Activated T-helper 1 cell treated with anti-CD3 and anti-CD28 coated beads, Interleukin-12 subunit alpha, Interleukin-12 subunit beta, Interleukin-2, Interleukin-4 antibody, amounts not matched to agents 30 ng/mL and 10 ng/mL and 1 ng/mL, durations not matched to agents 14 hours and 24 hours and 36 hours (primary cell): ENCODE measurements around the gene RMRP. TPM values are rescaled to one million over a fixed set of nuclear protein-coding genes. Genes with fewer than 3 reads are reported as not detected.
A peak's percentile ranks its signal among the peaks of the same experiment; 100 is the strongest.

Experiments used
- DNase-seq: peaks from one replicate; pipeline ENCODE4 v3.0.0; 2021; ENCODE audit warnings: low spot score
- H3K27ac Mint-ChIP-seq: one replicate; pipeline ENCODE4 v1.8.0; 2021; ENCODE audit warnings: mild to moderate bottlenecking, mixed read lengths
- H3K27me3 Mint-ChIP-seq: one replicate; pipeline ENCODE4 v1.8.0; 2022; ENCODE audit warnings: mild to moderate bottlenecking, moderate library complexity, mixed read lengths; ENCODE audit not compliant: insufficient read depth
- H3K36me3 Mint-ChIP-seq: one replicate; pipeline ENCODE4 v1.8.0; 2021; ENCODE audit warnings: low read depth, mixed read lengths
- H3K4me1 Mint-ChIP-seq: one replicate; pipeline ENCODE4 v1.8.0; 2021; ENCODE audit warnings: low read depth, mixed read lengths
- H3K4me3 Mint-ChIP-seq: one replicate; pipeline ENCODE4 v1.8.0; 2021; ENCODE audit warnings: mild to moderate bottlenecking, moderate library complexity, mixed read lengths
- H3K9me3 Mint-ChIP-seq: one replicate; pipeline ENCODE4 v1.8.0; 2021; ENCODE audit warnings: mixed read lengths
- intact Hi-C: fragments of 100-400 bp; cut with micrococcal nuclease; formaldehyde crosslinking; loops from one replicate; pipeline ENCODE4 v1.15.1; 2024
- total RNA-seq: library from RNA; stranded (reverse); gene quantifications from 2 replicates; pipeline ENCODE4 v1.2.3, GENCODE V29; 2022

The RMRP gene
- total RNA-seq, 1 donor from 2014 or later: 5,317 TPM

GRCh38 chr9:35683323-35683722, 25.5 kb upstream of the RMRP start:
- no peak for DNase-seq
- Mint-ChIP-seq H3K9me3 (no peaks in the 10 kb centered on the region), H3K36me3 (no peaks in the 10 kb centered on the region), H3K4me1 (peaks cover 5% of the 10 kb centered on the region), H3K4me3 (no peak overlapping the region), H3K27ac (no peak overlapping the region), H3K27me3 (peaks cover 8% of the 10 kb centered on the region)
- intact Hi-C loops: no loop called here

- no peaks in the 10 kb centered on the region for H3K4me1 Mint-ChIP-seq
- H3K27me3 Mint-ChIP-seq: peaks cover 8% of the 10 kb centered on the region
- H3K9me3 Mint-ChIP-seq: no peaks in the 10 kb centered on the region
- DNase-seq: no peak
- intact Hi-C loops: no loop called here
- no peak overlapping the region for H3K27ac Mint-ChIP-seq
- H3K36me3 Mint-ChIP-seq: no peaks in the 10 kb centered on the region
- no peak overlapping the region for H3K4me3 Mint-ChIP-seq
Measured at GRCh38 chr9:35682520-35683315, 24.9 kb upstream of the RMRP start.

GRCh38 chr9:35682051-35682450, 24.2 kb upstream of the RMRP start:
- no peaks in the 10 kb centered on the region for H3K9me3 Mint-ChIP-seq
- no peaks in the 10 kb centered on the region for H3K4me1 Mint-ChIP-seq
- no peak overlapping the region for H3K27ac Mint-ChIP-seq
- H3K4me3 Mint-ChIP-seq: no peak overlapping the region
- H3K36me3 Mint-ChIP-seq: no peaks in the 10 kb centered on the region
- intact Hi-C loops: no loop called here
- DNase-seq: no peak
- peaks cover 6% of the 10 kb centered on the region for H3K27me3 Mint-ChIP-seq

- no peak for DNase-seq
- Mint-ChIP-seq H3K4me3 (no peak overlapping the region), H3K27me3 (peaks cover 8% of the 10 kb centered on the region), H3K4me1 (peaks cover 1% of the 10 kb centered on the region), H3K9me3 (no peaks in the 10 kb centered on the region), H3K27ac (no peak overlapping the region), H3K36me3 (no peaks in the 10 kb centered on the region)
- intact Hi-C loops: no loop called here
Measured at GRCh38 chr9:35681341-35682002, 23.7 kb upstream of the RMRP start.

GRCh38 chr9:35680331-35681105, 22.7 kb upstream of the RMRP start:
- DNase-seq: no peak
- Mint-ChIP-seq H3K4me1 (peaks cover 5% of the 10 kb centered on the region), H3K27ac (no peak overlapping the region), H3K4me3 (no peak overlapping the region), H3K9me3 (no peaks in the 10 kb centered on the region), H3K36me3 (no peaks in the 10 kb centered on the region), H3K27me3 (peaks cover 11% of the 10 kb centered on the region)
- intact Hi-C loops: no loop called here

- H3K4me1 Mint-ChIP-seq: peaks cover 5% of the 10 kb centered on the region
- no peak overlapping the region for H3K27ac Mint-ChIP-seq
- no peaks in the 10 kb centered on the region for H3K9me3 Mint-ChIP-seq
- peaks cover 11% of the 10 kb centered on the region for H3K27me3 Mint-ChIP-seq
- no peaks in the 10 kb centered on the region for H3K36me3 Mint-ChIP-seq
- intact Hi-C loops: no loop called here
- no peak overlapping the region for H3K4me3 Mint-ChIP-seq
- DNase-seq: no peak
Measured at GRCh38 chr9:35679766-35680330, 22.0 kb upstream of the RMRP start.

GRCh38 chr9:35679091-35679490, 21.3 kb upstream of the RMRP start:
- Mint-ChIP-seq H3K27me3 (peaks cover 17% of the 10 kb centered on the region), H3K36me3 (no peaks in the 10 kb centered on the region), H3K4me3 (no peak overlapping the region), H3K4me1 (peaks cover 5% of the 10 kb centered on the region), H3K27ac (no peak overlapping the region), H3K9me3 (no peaks in the 10 kb centered on the region)
- DNase-seq: no peak
- intact Hi-C loops: no loop called here

- intact Hi-C loops: no loop called here
- H3K4me3 Mint-ChIP-seq: peak overlapping the region; percentile 20
- DNase-seq: no peak
- H3K27ac Mint-ChIP-seq: no peak overlapping the region
- no peaks in the 10 kb centered on the region for H3K36me3 Mint-ChIP-seq
- H3K27me3 Mint-ChIP-seq: peaks cover 29% of the 10 kb centered on the region
- H3K9me3 Mint-ChIP-seq: no peaks in the 10 kb centered on the region
- peaks cover 5% of the 10 kb centered on the region for H3K4me1 Mint-ChIP-seq
Measured at GRCh38 chr9:35675732-35676392, 18.0 kb upstream of the RMRP start.

GRCh38 chr9:35675204-35675603, 17.4 kb upstream of the RMRP start:
- Mint-ChIP-seq H3K4me1 (peaks cover 5% of the 10 kb centered on the region), H3K27me3 (peaks cover 29% of the 10 kb centered on the region), H3K27ac (no peak overlapping the region), H3K36me3 (no peaks in the 10 kb centered on the region), H3K9me3 (no peaks in the 10 kb centered on the region), H3K4me3 (no peak overlapping the region)
- intact Hi-C loops: no loop called here
- no peak for DNase-seq

- H3K4me3 Mint-ChIP-seq: no peak overlapping the region
- no peaks in the 10 kb centered on the region for H3K36me3 Mint-ChIP-seq
- DNase-seq: no peak
- intact Hi-C loops: no loop called here
- H3K4me1 Mint-ChIP-seq: peaks cover 5% of the 10 kb centered on the region
- H3K9me3 Mint-ChIP-seq: no peaks in the 10 kb centered on the region
- no peak overlapping the region for H3K27ac Mint-ChIP-seq
- peaks cover 27% of the 10 kb centered on the region for H3K27me3 Mint-ChIP-seq
Measured at GRCh38 chr9:35674025-35674361, 16.2 kb upstream of the RMRP start.

- Mint-ChIP-seq H3K36me3 (no peaks in the 10 kb centered on the region), H3K4me3 (no peak within 1 kb of the TSS), H3K27me3 (peaks cover 26% of the 10 kb centered on the region), H3K4me1 (peaks cover 5% of the 10 kb centered on the region), H3K9me3 (no peaks in the 10 kb centered on the region), H3K27ac (no peak within 1 kb of the TSS)
- DNase-seq: no peak
- intact Hi-C loops: no loop called here
Measured at GRCh38 chr9:35673132-35674024, 15.6 kb upstream of the RMRP start, which contains the start of gene CA9. Gene CA9 (plus strand): TSS chr9:35673928. CDS start chr9:35673960, 32 bp downstream.
